KMS-11 (cell line): ENCODE data around the gene C11orf24.

Experiments used
- H2AFZ ChIP-seq: fragments of 200-600 bp; sonication (generic); 2 replicates; pipeline ENCODE4 v1.6.1; 2016; ENCODE audit warnings: antibody characterized with exemption, mixed run types, low read depth
- H3K27ac ChIP-seq: fragments of 200-600 bp; sonication (generic); 2 replicates; pipeline ENCODE4 v1.6.1; 2016; ENCODE audit warnings: mild to moderate bottlenecking, mixed run types
- H3K27me3 ChIP-seq: fragments of 200-600 bp; sonication (generic); 2 replicates; pipeline ENCODE4 v1.6.1; 2017; ENCODE audit warnings: mild to moderate bottlenecking, low read depth, mixed run types, moderate library complexity; ENCODE audit not compliant: insufficient read depth
- H3K36me3 ChIP-seq: fragments of 200-600 bp; sonication (generic); 2 replicates; pipeline ENCODE4 v1.6.1; 2017; ENCODE audit warnings: mild to moderate bottlenecking, mixed run types; ENCODE audit not compliant: insufficient read depth
- H3K4me1 ChIP-seq: fragments of 200-600 bp; sonication (generic); 2 replicates; pipeline ENCODE4 v1.6.1; 2016; ENCODE audit warnings: mild to moderate bottlenecking, low read depth, mixed run types; ENCODE audit not compliant: poor library complexity, severe bottlenecking
- H3K4me2 ChIP-seq: fragments of 200-600 bp; sonication (generic); 2 replicates; pipeline ENCODE4 v1.7.0; 2016; ENCODE audit warnings: mild to moderate bottlenecking, mixed run types
- H3K4me3 ChIP-seq: fragments of 200-600 bp; sonication (generic); IDR thresholded peaks from 2 replicates; pipeline ENCODE4 v1.6.1; 2017; ENCODE audit warnings: low read depth, low read length, mixed read lengths; ENCODE audit not compliant: insufficient read depth
- H3K79me2 ChIP-seq: fragments of 200-600 bp; sonication (generic); 2 replicates; pipeline ENCODE4 v1.6.1; 2016; ENCODE audit warnings: low read depth, mixed run types; ENCODE audit not compliant: insufficient read depth
- H3K9ac ChIP-seq: fragments of 200-600 bp; sonication (generic); 2 replicates; pipeline ENCODE4 v1.6.1; 2016; ENCODE audit warnings: mild to moderate bottlenecking, mixed run types
- H4K20me1 ChIP-seq: fragments of 200-600 bp; sonication (generic); 2 replicates; pipeline ENCODE4 v1.6.1; 2016; ENCODE audit warnings: mild to moderate bottlenecking, mixed run types; ENCODE audit not compliant: insufficient read depth
- CTCF ChIP-seq: fragments of 200-600 bp; sonication (generic); conservative IDR thresholded peaks from 2 replicates; pipeline ENCODE4 v1.6.1; 2017; ENCODE audit warnings: low read depth, mild to moderate bottlenecking, antibody characterized with exemption, low read length, moderate library complexity, mixed read lengths

The C11orf24 gene

GRCh38 chr11:68270196-68271022, 1.4 kb downstream of the C11orf24 start:
- Histone ChIP-seq H3K4me3 (no peak overlapping the region), H3K4me1 (peaks cover 63% of the 10 kb centered on the region), H2AFZ (no peak overlapping the region)

GRCh38 chr11:68269414-68270081, 2.2 kb downstream of the C11orf24 start:
- peaks cover 71% of the 10 kb centered on the region for H3K4me1 ChIP-seq
- peak overlapping the region; percentile 26; the same call in 1 of the 2 replicates for H3K4me2 ChIP-seq
- no peaks in the 10 kb centered on the region for H4K20me1 ChIP-seq
- no peaks in the 10 kb centered on the region for H3K36me3 ChIP-seq
- no peak overlapping the region for H3K4me3 ChIP-seq
- H3K79me2 ChIP-seq = peaks cover 52% of the 10 kb centered on the region
- H3K27ac ChIP-seq = no peak overlapping the region
- H2AFZ ChIP-seq = no peak overlapping the region
- no peak overlapping the region for H3K9ac ChIP-seq
- no peaks in the 10 kb centered on the region for H3K27me3 ChIP-seq
- no peak for TF ChIP-seq CTCF

More at GRCh38 chr11:68270196-68271022, 1.4 kb downstream of the C11orf24 start:
- H3K27ac ChIP-seq = peak overlapping the region; percentile 84
- peaks cover 49% of the 10 kb centered on the region for H3K79me2 ChIP-seq
- no peak for TF ChIP-seq CTCF
- no peaks in the 10 kb centered on the region for H4K20me1 ChIP-seq
- H3K27me3 ChIP-seq = no peaks in the 10 kb centered on the region
- peak overlapping the region; percentile 90; the same call in 1 of the 2 replicates for H3K9ac ChIP-seq
- H3K36me3 ChIP-seq = no peaks in the 10 kb centered on the region
- H3K4me2 ChIP-seq = peak overlapping the region; percentile 59

- H3K27ac ChIP-seq = peak overlapping the region; percentile 100
- no peaks in the 10 kb centered on the region for H4K20me1 ChIP-seq
- no peak overlapping the region for H2AFZ ChIP-seq
- peaks cover 65% of the 10 kb centered on the region for H3K4me1 ChIP-seq
- peak overlapping the region; percentile 100; the same call in 1 of the 2 replicates for H3K4me2 ChIP-seq
- H3K36me3 ChIP-seq = peaks cover 2% of the 10 kb centered on the region; the same call in 1 of the 2 replicates
- H3K27me3 ChIP-seq = no peaks in the 10 kb centered on the region
- H3K4me3 ChIP-seq = no peak overlapping the region
- H3K9ac ChIP-seq = no peak overlapping the region
- TF ChIP-seq CTCF = no peak
- H3K79me2 ChIP-seq = peaks cover 52% of the 10 kb centered on the region
These were observed 3.9 kb downstream of the C11orf24 start for GRCh38 chr11:68267881-68268240.

GRCh38 chr11:68266936-68267880, 4.6 kb downstream of the C11orf24 start:
- Histone ChIP-seq H3K4me3 (no peak overlapping the region), H3K27ac (peak overlapping the region; percentile 100), H3K27me3 (no peaks in the 10 kb centered on the region), H3K36me3 (peaks cover 8% of the 10 kb centered on the region; the same call in 1 of the 2 replicates), H3K9ac (peak overlapping the region; percentile 78; the same call in 1 of the 2 replicates), H3K4me2 (peak overlapping the region; percentile 100), H2AFZ (no peak overlapping the region), H3K79me2 (peaks cover 52% of the 10 kb centered on the region), H4K20me1 (no peaks in the 10 kb centered on the region), H3K4me1 (peaks cover 61% of the 10 kb centered on the region)
- TF ChIP-seq CTCF = no peak
